Measurements from ENCODE around the gene PHF21A. TPM values are rescaled to one million over a fixed set of nuclear protein-coding genes. Genes with fewer than 3 reads are reported as not detected.
"Not testable (repeated sequence)": the region's sequence is repeated elsewhere in the genome, so short reads cannot be mapped to it uniquely, and the experiment has no call there.

Gene PHF21A
- polyA plus RNA-seq, 6 donors from 2014 or later, result 0.28 to 19.0 (median 12.3) TPM

GRCh38 chr11:46001448-46001914 lies 119.8 kb downstream of the PHF21A start:
- H3K9me3 Mint-ChIP-seq, result no peaks in the 10 kb centered on the region
- H3K36me3 Mint-ChIP-seq, result no peaks in the 10 kb centered on the region
- H3K4me3 Mint-ChIP-seq, result no peak overlapping the region
- H3K27me3 Mint-ChIP-seq, result no peaks in the 10 kb centered on the region
- ATAC-seq (ENCODE audit: low read depth in 2 of 2) (no peak), DNase-seq (no peak)
- peak overlapping the region in 1 of 6 donors; percentile 26 for H3K27ac Mint-ChIP-seq
- peaks cover 4 to 11% (median 10%) of the 10 kb centered on the region in 3 donors for H3K4me1 Mint-ChIP-seq

GRCh38 chr11:45997599-45997998 lies 123.7 kb downstream of the PHF21A start:
- ATAC-seq (ENCODE audit: low read depth in 2 of 2) (no peak), DNase-seq (no peak)
- peaks cover 6 to 19% (median 17%) of the 10 kb centered on the region in 3 donors for H3K4me1 Mint-ChIP-seq
- H3K4me3 Mint-ChIP-seq, result no peak overlapping the region
- H3K9me3 Mint-ChIP-seq, result no peaks in the 10 kb centered on the region
- H3K36me3 Mint-ChIP-seq, result no peaks in the 10 kb centered on the region
- H3K27ac Mint-ChIP-seq, result peak overlapping the region in 2 of 6 donors; percentile 59 to 69
- H3K27me3 Mint-ChIP-seq, result no peaks in the 10 kb centered on the region

- H3K4me3 Mint-ChIP-seq, result no peak overlapping the region
- no peaks in the 10 kb centered on the region for H3K36me3 Mint-ChIP-seq
- H3K27ac Mint-ChIP-seq, result peak overlapping the region in 2 of 6 donors; percentile 40 to 45
- DNase-seq (no peak), ATAC-seq (ENCODE audit: low read depth in 2 of 2) (no peak)
- no peaks in the 10 kb centered on the region for H3K9me3 Mint-ChIP-seq
- no peaks in the 10 kb centered on the region for H3K27me3 Mint-ChIP-seq
- peaks cover 15 to 31% (median 25%) of the 10 kb centered on the region in 3 donors for H3K4me1 Mint-ChIP-seq
Measured at GRCh38 chr11:45995342-45995734, 125.9 kb downstream of the PHF21A start.

GRCh38 chr11:45994371-45995341 lies 126.6 kb downstream of the PHF21A start:
- H3K36me3 Mint-ChIP-seq, result no peaks in the 10 kb centered on the region
- no peaks in the 10 kb centered on the region for H3K27me3 Mint-ChIP-seq
- ATAC-seq (ENCODE audit: low read depth in 2 of 2), result no peak
- no peaks in the 10 kb centered on the region for H3K9me3 Mint-ChIP-seq
- DNase-seq, result no peak
- H3K4me1 Mint-ChIP-seq, result peaks cover 15 to 27% (median 27%) of the 10 kb centered on the region in 3 donors
- no peak overlapping the region for H3K27ac Mint-ChIP-seq
- H3K4me3 Mint-ChIP-seq, result no peak overlapping the region

- Mint-ChIP-seq H3K36me3 (no peaks in the 10 kb centered on the region), H3K27me3 (no peaks in the 10 kb centered on the region), H3K4me1 (peaks cover 16 to 27% (median 27%) of the 10 kb centered on the region in 3 donors), H3K4me3 (no peak overlapping the region), H3K9me3 (no peaks in the 10 kb centered on the region), H3K27ac (peak overlapping the region in 2 of 6 donors; percentile 22 to 51)
- no peak for DNase-seq
- no peak for ATAC-seq (ENCODE audit: low read depth in 2 of 2)
Measured at GRCh38 chr11:45993531-45994001, 127.7 kb downstream of the PHF21A start.

GRCh38 chr11:45988921-45989320 lies 132.3 kb downstream of the PHF21A start:
- Mint-ChIP-seq H3K27me3 (no peaks in the 10 kb centered on the region), H3K4me1 (peaks cover 16 to 26% (median 25%) of the 10 kb centered on the region in 3 donors)

GRCh38 chr11:45985212-45985611 lies 136.0 kb downstream of the PHF21A start:
- H3K4me1 Mint-ChIP-seq, result peaks cover 16 to 19% (median 19%) of the 10 kb centered on the region in 3 donors
- no peak for DNase-seq
- no peaks in the 10 kb centered on the region for H3K36me3 Mint-ChIP-seq
- no peak overlapping the region for H3K4me3 Mint-ChIP-seq
- H3K9me3 Mint-ChIP-seq, result no peaks in the 10 kb centered on the region
- H3K27me3 Mint-ChIP-seq, result no peaks in the 10 kb centered on the region
- peak overlapping the region in 4 of 6 donors; percentile 5 to 78 (median 22) for H3K27ac Mint-ChIP-seq
- ATAC-seq (ENCODE audit: low read depth in 2 of 2), result no peak

More at GRCh38 chr11:45988921-45989320, 132.3 kb downstream of the PHF21A start:
- ATAC-seq (ENCODE audit: low read depth in 2 of 2) (no peak), DNase-seq (no peak)
- Mint-ChIP-seq H3K9me3 (no peaks in the 10 kb centered on the region), H3K36me3 (no peaks in the 10 kb centered on the region), H3K4me3 (no peak overlapping the region), H3K27ac (no peak overlapping the region)

GRCh38 chr11:45984192-45984591 lies 137.1 kb downstream of the PHF21A start:
- Mint-ChIP-seq H3K27ac (peak overlapping the region in 3 of 6 donors; percentile 3 to 62 (median 26)), H3K36me3 (no peaks in the 10 kb centered on the region), H3K27me3 (no peaks in the 10 kb centered on the region), H3K9me3 (no peaks in the 10 kb centered on the region), H3K4me1 (peaks cover 16 to 19% (median 18%) of the 10 kb centered on the region in 3 donors), H3K4me3 (no peak overlapping the region)
- DNase-seq, result no peak
- ATAC-seq (ENCODE audit: low read depth in 2 of 2), result no peak

GRCh38 chr11:45983471-45983845 lies 137.8 kb downstream of the PHF21A start:
- no peak for ATAC-seq (ENCODE audit: low read depth in 2 of 2)
- peaks cover 14 to 19% (median 18%) of the 10 kb centered on the region in 3 donors for H3K4me1 Mint-ChIP-seq
- H3K4me3 Mint-ChIP-seq, result no peak overlapping the region

GRCh38 chr11:45982656-45983470 lies 138.4 kb downstream of the PHF21A start:
- peaks cover 14 to 19% (median 18%) of the 10 kb centered on the region in 3 donors for H3K4me1 Mint-ChIP-seq
- peak overlapping the region in 1 of 8 donors; percentile 9 for H3K4me3 Mint-ChIP-seq

More at GRCh38 chr11:45983471-45983845, 137.8 kb downstream of the PHF21A start:
- Mint-ChIP-seq H3K27me3 (no peaks in the 10 kb centered on the region), H3K36me3 (no peaks in the 10 kb centered on the region), H3K9me3 (no peaks in the 10 kb centered on the region), H3K27ac (no peak overlapping the region)
- DNase-seq, result no peak

GRCh38 chr11:45981826-45982225 lies 139.4 kb downstream of the PHF21A start:
- H3K4me3 Mint-ChIP-seq; DNase-seq; H3K36me3 Mint-ChIP-seq; ATAC-seq (ENCODE audit: low read depth in 2 of 2); H3K9me3 Mint-ChIP-seq; H3K27me3 Mint-ChIP-seq; H3K27ac Mint-ChIP-seq: not testable (repeated sequence)
- H3K4me1 Mint-ChIP-seq, result peaks cover 14 to 19% (median 18%) of the 10 kb centered on the region in 3 donors

More at GRCh38 chr11:45982656-45983470, 138.4 kb downstream of the PHF21A start:
- no peak for DNase-seq
- Mint-ChIP-seq H3K27ac (peak overlapping the region in 3 of 6 donors; percentile 9 to 44 (median 29)), H3K36me3 (peaks cover 0 to 2% of the 10 kb centered on the region in 2 donors), H3K9me3 (no peaks in the 10 kb centered on the region), H3K27me3 (no peaks in the 10 kb centered on the region)
- no peak for ATAC-seq (ENCODE audit: low read depth in 2 of 2)

- Mint-ChIP-seq H3K27ac (peak overlapping the region in 2 of 6 donors; percentile 34 to 44), H3K4me3 (no peak overlapping the region), H3K4me1 (peaks cover 0 to 4% (median 0%) of the 10 kb centered on the region in 3 donors), H3K27me3 (no peaks in the 10 kb centered on the region), H3K36me3 (peaks cover 3 to 8% of the 10 kb centered on the region in 2 donors), H3K9me3 (no peaks in the 10 kb centered on the region)
- DNase-seq (no peak), ATAC-seq (ENCODE audit: low read depth in 2 of 2) (no peak)
Measured at GRCh38 chr11:45974806-45975205, 146.4 kb downstream of the PHF21A start.

GRCh38 chr11:45973601-45974000 lies 147.7 kb downstream of the PHF21A start:
- peaks cover 8 to 12% of the 10 kb centered on the region in 2 donors for H3K36me3 Mint-ChIP-seq
- DNase-seq (no peak), ATAC-seq (ENCODE audit: low read depth in 2 of 2) (no peak)
- no peak overlapping the region for H3K4me3 Mint-ChIP-seq
- H3K4me1 Mint-ChIP-seq, result peaks cover 0 to 4% (median 0%) of the 10 kb centered on the region in 3 donors
- no peaks in the 10 kb centered on the region for H3K9me3 Mint-ChIP-seq
- H3K27me3 Mint-ChIP-seq, result no peaks in the 10 kb centered on the region
- peak overlapping the region in 1 of 6 donors; percentile 35 for H3K27ac Mint-ChIP-seq
